ENCODE results near the gene TFF3. TPM values are rescaled to one million over a fixed set of nuclear protein-coding genes. Genes with fewer than 3 reads are reported as not detected.

Gene TFF3
- total RNA-seq, 2 experiments from 2014 or later: not detected

DNA sequence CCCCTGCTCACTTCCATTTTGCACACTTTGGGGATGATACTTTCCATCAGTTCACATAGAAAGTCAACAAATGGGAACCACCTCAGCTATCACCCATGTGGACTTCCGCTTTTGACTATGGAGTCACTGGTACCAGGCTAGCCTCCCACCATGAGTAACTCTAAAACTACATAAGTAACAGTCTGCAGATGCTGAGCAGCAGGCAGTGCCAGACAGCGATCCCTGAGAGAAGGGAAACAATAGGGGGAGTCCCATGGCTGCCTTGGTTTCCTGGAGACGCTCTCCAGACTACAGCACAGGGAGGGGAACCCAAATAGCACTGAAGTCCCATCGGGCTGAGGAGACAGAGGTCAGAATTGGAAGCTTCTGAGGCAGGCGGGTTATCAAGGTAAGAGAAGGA lies 38.4 kb upstream of the TFF3 start:
- POLR2A ChIA-PET: no interaction called here

DNA sequence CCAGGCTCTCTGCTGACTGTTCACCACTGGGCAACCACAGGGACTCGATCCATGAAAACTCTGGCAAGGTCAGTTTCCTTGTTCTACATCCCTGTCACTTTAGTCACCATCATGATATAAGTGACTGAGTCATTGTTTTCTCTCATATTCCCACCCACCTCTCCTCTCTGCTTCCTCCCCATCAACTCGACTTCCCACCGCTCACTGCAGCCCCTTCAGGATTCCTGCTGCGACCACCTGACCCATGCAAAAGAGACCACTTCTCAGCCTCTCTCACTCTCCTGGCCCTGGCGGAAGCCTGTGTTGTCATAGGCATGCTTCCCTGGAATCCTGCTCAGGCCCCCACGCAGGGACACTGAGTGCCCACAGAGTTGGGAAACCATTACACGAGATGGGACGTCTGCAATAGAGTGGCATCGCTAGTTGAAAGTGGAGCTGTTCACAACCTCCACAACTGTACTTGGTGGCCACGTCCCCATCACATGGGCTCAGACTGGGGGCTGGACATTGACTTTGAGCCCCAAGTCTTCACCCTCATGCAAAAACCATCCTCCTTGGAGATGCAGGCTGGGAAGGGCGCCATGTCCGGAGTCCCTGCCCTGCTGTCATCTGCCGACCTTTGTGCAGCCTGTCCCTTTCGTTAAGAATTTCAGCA lies 37.4 kb upstream of the TFF3 start:
- ChIA-PET CTCF (no interaction called here), POLR2A (no interaction called here)
- Mint-ChIP-seq H3K9me3 (ENCODE audit: insufficient read depth) (peaks cover 19% of the 10 kb centered on the region), H3K27ac (no peak overlapping the region), H3K4me3 (no peak overlapping the region), H3K4me1 (ENCODE audit: low read depth) (no peaks in the 10 kb centered on the region), H3K27me3 (ENCODE audit: low read depth) (peaks cover 7% of the 10 kb centered on the region), H3K36me3 (ENCODE audit: low read depth) (peaks cover 3% of the 10 kb centered on the region)
- ATAC-seq: no peak
- DNase-seq: no peak

More for the DNA sequence above, 38.4 kb upstream of the TFF3 start:
- peaks cover 3% of the 10 kb centered on the region for H3K36me3 Mint-ChIP-seq (ENCODE audit: low read depth)
- H3K9me3 Mint-ChIP-seq (ENCODE audit: insufficient read depth): peaks cover 19% of the 10 kb centered on the region
- H3K4me1 Mint-ChIP-seq (ENCODE audit: low read depth): no peaks in the 10 kb centered on the region
- no peak for DNase-seq
- H3K27ac Mint-ChIP-seq: no peak overlapping the region
- CTCF ChIA-PET: no interaction called here
- no peak overlapping the region for H3K4me3 Mint-ChIP-seq
- no peak for ATAC-seq
- peaks cover 11% of the 10 kb centered on the region for H3K27me3 Mint-ChIP-seq (ENCODE audit: low read depth)

DNA sequence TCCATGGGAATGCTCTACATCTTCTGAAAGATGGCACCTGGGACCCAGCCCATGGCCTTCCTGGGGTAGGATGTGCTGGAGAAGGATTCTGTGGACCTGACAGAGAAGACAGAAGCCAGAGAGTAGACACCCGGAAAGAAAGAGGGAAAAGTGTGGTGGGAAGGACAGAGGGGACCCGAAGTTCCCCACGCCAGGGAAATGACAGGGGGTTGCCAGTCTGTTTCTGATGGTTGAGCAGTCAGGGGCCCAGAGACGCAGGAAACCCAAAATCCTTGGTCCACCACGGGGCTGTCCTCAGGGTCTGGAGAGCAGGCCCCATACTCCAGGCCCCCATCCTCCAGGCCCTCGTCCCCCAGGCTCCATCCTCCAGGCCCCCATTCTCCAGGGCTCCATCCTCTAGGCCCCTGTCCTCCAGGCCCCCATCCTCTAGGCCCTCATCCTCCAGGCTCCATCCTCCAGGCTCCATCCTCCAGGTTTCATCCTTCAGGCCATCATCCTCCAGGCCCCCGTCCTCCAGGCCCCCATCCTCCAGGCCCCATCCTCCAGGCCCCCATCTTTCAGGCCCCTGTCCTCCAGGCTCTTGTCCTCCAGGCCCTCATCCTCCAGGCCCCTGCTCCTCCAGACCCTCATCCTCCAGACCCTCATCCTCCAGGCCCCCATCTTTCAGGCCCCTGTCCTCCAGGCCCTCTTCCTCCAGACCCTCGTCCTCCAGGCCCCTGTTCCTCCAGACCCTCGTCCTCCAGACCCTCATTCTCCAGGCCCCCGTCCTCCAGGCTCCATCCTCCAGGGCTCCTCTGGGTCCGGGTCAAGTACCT lies 36.6 kb upstream of the TFF3 start:
- no peak overlapping the region for H3K27ac Mint-ChIP-seq

DNA sequence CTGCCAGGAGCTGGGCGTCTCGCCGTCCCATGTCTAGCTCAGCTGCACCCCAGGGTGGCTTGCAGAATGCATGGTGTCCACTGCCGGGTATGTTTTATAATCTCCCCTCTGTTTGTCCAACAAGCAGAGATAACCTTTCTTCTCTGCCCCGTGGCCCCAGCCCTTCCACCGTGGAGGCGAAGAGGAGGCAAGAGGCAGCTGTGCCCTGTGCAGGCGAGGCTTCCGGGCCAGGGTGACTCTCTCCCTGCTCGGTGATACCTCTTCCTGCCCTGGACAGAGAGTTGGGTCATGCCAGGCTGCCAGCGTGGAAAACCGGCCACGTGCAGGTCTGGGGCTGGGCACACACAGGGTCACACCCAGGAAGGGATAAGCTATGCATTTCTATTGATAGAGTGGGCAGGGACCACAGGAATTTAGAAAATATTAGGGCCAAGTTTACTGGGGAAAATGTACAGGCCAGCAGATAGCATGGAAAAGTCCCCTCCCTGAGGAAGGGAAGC lies 35.8 kb upstream of the TFF3 start, which contains the start of gene TFF2:
TSS of gene TFF2 (minus strand) at position 68 of the 500 bp plus-strand sequence. CDS start at position 31, 37 bp downstream.
- peaks cover 3% of the 10 kb centered on the region for H3K36me3 Mint-ChIP-seq (ENCODE audit: low read depth)
- ATAC-seq (no peak), DNase-seq (no peak)
- H3K9me3 Mint-ChIP-seq (ENCODE audit: insufficient read depth): peaks cover 14% of the 10 kb centered on the region
- POLR2A ChIA-PET: no interaction called here
- CTCF ChIA-PET: no interaction called here
- no peaks in the 10 kb centered on the region for H3K4me1 Mint-ChIP-seq (ENCODE audit: low read depth)
- H3K27ac Mint-ChIP-seq: no peak within 1 kb of the TSS
- H3K4me3 Mint-ChIP-seq: no peak within 1 kb of the TSS
- H3K27me3 Mint-ChIP-seq (ENCODE audit: low read depth): peaks cover 5% of the 10 kb centered on the region

More for the DNA sequence above, 36.6 kb upstream of the TFF3 start:
- Mint-ChIP-seq H3K4me3 (no peak overlapping the region), H3K9me3 (ENCODE audit: insufficient read depth) (peaks cover 19% of the 10 kb centered on the region), H3K27me3 (ENCODE audit: low read depth) (peaks cover 5% of the 10 kb centered on the region), H3K36me3 (ENCODE audit: low read depth) (peaks cover 3% of the 10 kb centered on the region), H3K4me1 (ENCODE audit: low read depth) (no peaks in the 10 kb centered on the region)
- ChIA-PET POLR2A (no interaction called here), CTCF (no interaction called here)
- DNase-seq (no peak), ATAC-seq (no peak)

DNA sequence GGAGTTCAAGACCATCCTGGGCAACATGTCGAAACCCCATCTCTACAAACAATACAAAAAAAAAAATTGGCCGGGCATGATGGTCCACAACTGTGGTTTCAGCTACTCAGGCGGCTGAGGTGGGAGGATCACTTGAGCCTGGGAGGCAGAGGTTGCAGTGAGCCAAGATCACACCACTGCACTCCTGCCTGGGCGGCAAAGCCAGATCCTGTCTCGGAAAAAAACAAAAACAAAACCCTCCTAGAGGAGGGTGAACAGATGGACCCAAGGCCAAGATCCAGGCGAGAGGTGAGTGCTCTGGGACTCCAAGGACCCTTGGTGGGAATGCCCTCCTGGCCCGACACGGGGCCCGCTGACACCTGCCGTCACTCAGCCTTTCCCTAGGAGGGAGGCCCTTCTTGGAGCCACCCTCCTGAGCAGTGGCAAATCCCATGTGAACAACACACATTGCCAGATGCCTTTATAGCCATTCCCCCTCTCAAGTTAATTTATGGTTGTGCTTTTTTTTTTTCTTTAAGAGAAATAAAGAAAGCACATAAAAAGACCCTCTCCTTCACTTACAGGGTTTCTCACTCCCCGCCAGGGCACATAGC lies 35.2 kb upstream of the TFF3 start:
- DNase-seq (no peak), ATAC-seq (no peak)
- H3K36me3 Mint-ChIP-seq (ENCODE audit: low read depth): no peaks in the 10 kb centered on the region
- no peak overlapping the region for H3K27ac Mint-ChIP-seq
- H3K4me3 Mint-ChIP-seq: no peak overlapping the region
- ChIA-PET CTCF (interaction anchor here (1.3 to 1.6 kb wide), 2 partner anchors 11 kb away, joined by 3 to 5 read pairs; no protein-coding TSS in a partner anchor), POLR2A (no interaction called here)
- H3K4me1 Mint-ChIP-seq (ENCODE audit: low read depth): no peaks in the 10 kb centered on the region
- H3K9me3 Mint-ChIP-seq (ENCODE audit: insufficient read depth): peaks cover 11% of the 10 kb centered on the region
- H3K27me3 Mint-ChIP-seq (ENCODE audit: low read depth): peaks cover under 1% of the 10 kb centered on the region

DNA sequence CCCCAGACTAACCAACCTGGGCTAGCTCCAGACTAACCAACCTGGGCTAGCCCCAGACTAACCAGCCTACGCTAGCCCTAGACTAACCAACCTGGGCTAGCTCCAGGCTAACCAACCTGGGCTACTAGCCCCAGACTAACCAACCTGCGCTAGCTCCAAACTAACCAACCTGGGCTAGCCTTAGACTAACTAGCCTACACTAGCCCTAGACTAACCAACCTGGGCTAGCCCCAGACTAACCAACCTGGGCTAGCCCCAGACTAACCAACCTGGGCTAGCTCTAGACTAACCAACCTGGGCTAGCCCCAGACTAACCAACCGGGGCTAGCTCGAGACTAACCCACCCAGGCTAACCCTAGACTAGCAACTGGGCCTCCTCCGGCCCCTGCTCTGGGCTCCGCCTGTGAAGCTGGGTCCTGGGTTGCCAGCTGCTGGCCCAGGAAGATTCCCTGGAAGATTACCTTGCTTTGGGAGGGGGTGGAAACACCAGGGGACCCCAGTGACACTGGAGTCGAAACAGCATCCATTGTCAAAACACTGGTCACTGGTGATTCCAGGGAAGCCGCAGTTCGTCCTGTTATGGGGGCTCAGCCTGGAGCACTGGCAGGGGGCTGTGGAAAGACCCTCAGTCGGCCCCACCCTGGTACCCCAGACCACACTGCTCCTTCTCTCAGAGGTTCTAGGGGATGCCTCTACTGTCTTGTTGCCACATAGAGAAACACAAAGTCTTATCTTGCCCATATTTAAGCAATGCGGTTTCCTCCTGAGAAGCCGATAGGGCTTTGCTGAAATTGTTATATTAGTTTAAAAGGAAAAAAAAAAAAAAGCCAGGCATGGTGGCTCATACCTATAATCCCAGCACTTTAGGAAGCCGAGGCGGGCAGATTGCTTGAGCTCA lies 34.5 kb upstream of the TFF3 start:
- ATAC-seq: no peak
- no peaks in the 10 kb centered on the region for H3K4me1 Mint-ChIP-seq (ENCODE audit: low read depth)
- H3K27me3 Mint-ChIP-seq (ENCODE audit: low read depth): no peaks in the 10 kb centered on the region
- H3K9me3 Mint-ChIP-seq (ENCODE audit: insufficient read depth): peaks cover 6% of the 10 kb centered on the region
- ChIA-PET CTCF (interaction anchor here (1.3 to 1.6 kb wide), 2 partner anchors 10 to 12 kb away, joined by 3 to 5 read pairs; no protein-coding TSS in a partner anchor), POLR2A (interaction anchor here (0.5 to 0.6 kb wide), 2 partner anchors 11 to 75 kb away, joined by 3 read pairs; no protein-coding TSS in a partner anchor)
- H3K36me3 Mint-ChIP-seq (ENCODE audit: low read depth): no peaks in the 10 kb centered on the region
- no peak overlapping the region for H3K27ac Mint-ChIP-seq
- H3K4me3 Mint-ChIP-seq: no peak overlapping the region
- no peak for DNase-seq

DNA sequence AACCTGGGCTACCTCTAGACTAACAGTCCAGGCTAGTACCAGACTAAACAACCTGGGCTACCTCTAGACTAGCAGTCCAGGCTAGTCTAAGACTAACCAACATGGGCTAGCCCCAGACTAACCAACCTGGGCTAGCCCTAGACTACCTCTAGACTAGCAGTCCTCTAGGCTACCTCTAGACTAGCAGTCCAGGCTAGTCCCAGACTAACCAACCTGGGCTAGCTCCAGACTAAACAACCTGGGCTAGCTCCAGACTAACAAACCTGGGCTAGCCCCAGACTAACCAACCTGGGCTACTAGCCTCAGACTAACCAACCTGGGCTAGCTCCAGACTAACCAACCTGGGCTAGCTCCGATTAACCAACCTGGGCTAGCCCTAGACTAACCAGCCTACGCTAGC lies 33.6 kb upstream of the TFF3 start:
- H3K36me3 Mint-ChIP-seq (ENCODE audit: low read depth): no peaks in the 10 kb centered on the region
- H3K9me3 Mint-ChIP-seq (ENCODE audit: insufficient read depth): no peaks in the 10 kb centered on the region
- H3K27me3 Mint-ChIP-seq (ENCODE audit: low read depth): no peaks in the 10 kb centered on the region
- POLR2A ChIA-PET: interaction anchor here (0.5 kb wide), 1 partner anchor 12 kb away, joined by 3 read pairs; no protein-coding TSS in a partner anchor
- ATAC-seq (no peak), DNase-seq (no peak)
- no peaks in the 10 kb centered on the region for H3K4me1 Mint-ChIP-seq (ENCODE audit: low read depth)
- H3K27ac Mint-ChIP-seq: no peak overlapping the region
- CTCF ChIA-PET: interaction anchor here (1.3 to 1.6 kb wide), 2 partner anchors 9 to 13 kb away, joined by 3 to 5 read pairs; no protein-coding TSS in a partner anchor
- no peak overlapping the region for H3K4me3 Mint-ChIP-seq

DNA sequence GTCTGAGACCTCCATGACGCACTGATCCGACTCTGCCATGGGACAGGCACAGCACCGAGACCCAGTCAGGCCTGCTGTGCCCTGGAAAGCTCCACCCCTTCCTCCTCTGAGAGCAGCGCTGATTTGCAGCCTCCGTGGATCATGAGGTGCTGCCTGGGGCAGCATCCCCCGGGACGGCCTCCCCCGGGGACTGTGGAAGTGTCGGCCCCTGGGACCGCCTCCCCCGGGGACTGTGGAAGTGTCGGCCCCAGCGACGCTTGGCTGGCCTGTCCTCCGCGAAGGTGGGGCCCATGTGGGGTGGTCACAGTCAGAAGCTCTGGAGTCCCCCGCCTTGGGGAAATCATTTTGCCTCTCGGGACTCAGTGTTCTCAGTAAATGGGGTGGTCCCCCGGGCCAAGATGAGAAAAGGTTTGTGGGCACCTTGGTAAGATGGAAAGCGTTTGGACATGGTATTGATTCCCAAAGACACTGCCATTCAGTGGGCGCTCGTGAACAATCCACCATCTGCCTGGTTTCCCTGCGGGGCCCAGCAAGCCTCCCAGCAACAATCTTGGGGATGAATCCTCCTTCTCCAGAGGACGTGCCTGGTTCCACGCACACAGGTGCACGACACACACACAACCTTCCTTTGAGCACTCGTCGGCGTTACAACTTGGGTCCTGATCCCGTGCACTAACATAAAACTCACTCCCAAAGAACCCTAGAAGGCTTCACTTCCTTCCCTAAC lies 32.6 kb upstream of the TFF3 start:
- no peaks in the 10 kb centered on the region for H3K9me3 Mint-ChIP-seq (ENCODE audit: insufficient read depth)
- no peak for DNase-seq
- no peak for ATAC-seq
- H3K27ac Mint-ChIP-seq: no peak overlapping the region
- no peak overlapping the region for H3K4me3 Mint-ChIP-seq
- CTCF ChIA-PET: no interaction called here
- POLR2A ChIA-PET: no interaction called here
- H3K4me1 Mint-ChIP-seq (ENCODE audit: low read depth): no peaks in the 10 kb centered on the region
- H3K36me3 Mint-ChIP-seq (ENCODE audit: low read depth): no peaks in the 10 kb centered on the region
- no peaks in the 10 kb centered on the region for H3K27me3 Mint-ChIP-seq (ENCODE audit: low read depth)

DNA sequence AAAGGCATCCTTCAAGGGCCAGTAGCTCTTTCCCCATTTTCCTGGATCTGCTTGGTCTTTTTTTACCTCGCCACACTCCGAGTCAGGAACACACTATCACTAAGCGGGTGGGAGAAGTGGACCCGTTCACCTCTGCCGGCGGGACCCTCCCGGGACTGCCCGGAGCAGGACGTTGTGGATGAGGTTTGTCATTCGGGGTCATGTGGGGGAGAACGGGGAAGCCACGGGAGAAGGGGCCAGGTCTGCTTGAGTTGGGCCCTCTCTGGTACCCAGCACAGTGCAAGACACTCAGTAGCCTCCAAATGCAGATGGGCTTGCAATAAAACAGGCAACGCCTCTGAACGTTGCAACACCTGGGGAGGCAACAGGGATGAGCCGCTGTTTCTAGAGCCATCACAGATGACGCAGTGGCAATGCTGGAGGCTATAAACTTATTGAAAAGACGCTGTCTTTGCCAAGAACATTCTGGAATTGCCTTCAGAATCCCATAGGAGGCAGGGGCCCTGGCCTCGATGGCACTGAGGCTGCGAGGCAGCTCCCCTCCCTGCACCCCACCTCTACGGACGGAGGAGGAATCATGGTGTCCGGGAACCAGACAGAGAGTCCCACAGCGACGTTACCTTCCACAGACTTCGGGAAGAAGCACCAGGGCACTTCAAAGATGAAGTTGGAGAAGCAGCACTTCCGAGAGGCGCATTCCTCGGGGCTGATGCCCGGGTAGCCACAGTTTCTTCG lies 31.8 kb upstream of the TFF3 start:
- ATAC-seq (no peak), DNase-seq (no peak)
- Mint-ChIP-seq H3K4me1 (ENCODE audit: low read depth) (no peaks in the 10 kb centered on the region), H3K27me3 (ENCODE audit: low read depth) (no peaks in the 10 kb centered on the region), H3K4me3 (no peak overlapping the region), H3K9me3 (ENCODE audit: insufficient read depth) (no peaks in the 10 kb centered on the region), H3K27ac (no peak overlapping the region), H3K36me3 (ENCODE audit: low read depth) (no peaks in the 10 kb centered on the region)
- CTCF ChIA-PET: no interaction called here
- POLR2A ChIA-PET: no interaction called here

DNA sequence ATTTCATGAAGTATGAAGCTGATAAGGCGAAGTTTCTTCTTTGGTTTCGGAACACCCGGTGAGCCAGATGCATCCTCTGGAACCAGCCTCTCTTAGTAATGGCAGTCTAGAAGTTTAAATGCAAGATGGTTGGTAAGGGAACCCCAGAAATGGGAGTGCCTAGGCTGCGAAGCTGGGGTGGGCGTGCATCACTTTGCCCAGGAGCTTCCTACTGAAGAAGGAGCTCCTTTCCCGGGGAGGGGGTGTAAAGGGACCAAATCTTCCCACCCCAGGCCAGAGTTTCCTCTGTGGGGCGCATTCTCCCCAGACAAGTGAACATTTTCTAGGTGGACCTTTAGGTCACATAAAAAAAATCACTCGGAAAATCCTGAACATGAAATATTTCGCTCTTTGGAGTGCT lies 31.2 kb upstream of the TFF3 start:
- Mint-ChIP-seq H3K4me1 (ENCODE audit: low read depth) (no peaks in the 10 kb centered on the region), H3K36me3 (ENCODE audit: low read depth) (no peaks in the 10 kb centered on the region), H3K4me3 (no peak overlapping the region), H3K27me3 (ENCODE audit: low read depth) (no peaks in the 10 kb centered on the region), H3K27ac (no peak overlapping the region), H3K9me3 (ENCODE audit: insufficient read depth) (no peaks in the 10 kb centered on the region)
- ChIA-PET CTCF (no interaction called here), POLR2A (no interaction called here)
- DNase-seq: no peak
- no peak for ATAC-seq
